Stimulated activated CD8-positive, alpha-beta memory T cell treated with anti-CD3 and anti-CD28 coated beads, Interleukin-7, amount 100 ng/mL, for 1 hour (primary cell): ENCODE measurements around the gene RNLS.

Source experiments
- DNase-seq, 2 donors: peaks; one replicate each; pipeline ENCODE4 v3.0.0-alpha.2; 2020; ENCODE audit warnings: low read depth in 2 of 2

The RNLS gene

GRCh38 chr10:88431103-88431502 lies 152.0 kb downstream of the RNLS start:
- DNase-seq: no peak

GRCh38 chr10:88428976-88429375 lies 154.1 kb downstream of the RNLS start:
- no peak for DNase-seq

- no peak for DNase-seq
These were observed 154.7 kb downstream of the RNLS start for GRCh38 chr10:88428442-88428841.

GRCh38 chr10:88427024-88427423 lies 156.1 kb downstream of the RNLS start:
- DNase-seq: no peak

DNA sequence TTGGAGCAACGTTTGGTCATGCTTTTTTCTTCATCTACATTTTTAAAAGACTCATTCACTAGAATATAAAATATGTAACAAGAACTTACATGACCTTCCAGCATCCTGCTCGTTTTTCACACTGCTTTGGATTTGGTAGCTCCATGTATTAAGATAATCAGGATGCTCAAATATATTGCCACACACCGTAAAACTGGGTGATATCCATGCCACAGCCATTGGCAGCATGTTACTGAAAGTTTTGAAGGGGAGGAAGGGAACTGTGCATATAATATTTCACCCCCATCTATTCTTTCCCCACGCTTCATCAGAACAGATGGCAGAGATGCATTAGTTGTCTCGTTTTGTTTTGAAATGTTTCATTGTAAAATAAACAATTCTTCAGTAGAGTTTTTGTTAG lies 158.2 kb downstream of the RNLS start:
- no peak for DNase-seq

DNA sequence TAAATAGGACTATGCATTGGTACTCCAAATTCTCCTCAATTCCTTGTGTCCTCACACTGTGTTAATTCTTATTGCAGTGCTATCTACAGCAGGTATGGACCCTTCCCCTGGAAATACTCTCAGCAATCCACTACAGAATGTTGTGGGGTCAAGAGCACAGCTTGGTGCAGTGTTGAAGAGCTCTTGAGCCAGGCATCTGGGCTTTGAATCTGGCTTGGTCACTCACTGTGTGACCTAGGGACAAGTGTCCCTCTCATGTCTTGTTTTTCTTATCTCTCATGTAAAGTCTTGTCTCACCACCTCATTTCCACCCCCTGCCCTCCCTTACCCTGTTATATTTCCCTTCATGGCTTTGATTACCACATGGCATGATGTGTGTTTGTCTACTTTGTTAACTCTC lies 159.4 kb downstream of the RNLS start:
- DNase-seq: no peak

- DNase-seq: no peak
These were observed 161.5 kb downstream of the RNLS start for GRCh38 chr10:88421590-88421989.

DNA sequence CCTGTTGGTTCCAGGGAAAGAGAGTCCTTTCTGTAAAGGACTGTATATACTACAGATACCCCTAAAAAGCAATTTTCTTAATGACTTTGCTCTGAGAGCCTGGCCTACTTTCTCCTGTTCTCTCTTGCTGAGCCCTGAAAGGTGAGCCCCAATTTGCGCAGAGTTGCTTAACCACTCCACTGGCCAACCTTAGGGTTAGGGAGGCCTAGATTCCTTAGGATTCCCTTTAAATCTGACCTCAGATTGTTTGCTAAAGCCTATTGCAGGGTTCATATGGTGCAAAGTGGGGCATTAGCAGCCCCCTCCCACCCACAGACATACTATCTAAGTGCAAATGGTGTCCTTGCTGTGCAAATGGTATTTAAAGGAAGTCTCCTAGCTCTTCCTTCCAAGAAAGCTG lies 164.2 kb downstream of the RNLS start:
- DNase-seq: no peak

- no peak for DNase-seq
These were observed 165.6 kb downstream of the RNLS start for GRCh38 chr10:88417387-88418030.

DNA sequence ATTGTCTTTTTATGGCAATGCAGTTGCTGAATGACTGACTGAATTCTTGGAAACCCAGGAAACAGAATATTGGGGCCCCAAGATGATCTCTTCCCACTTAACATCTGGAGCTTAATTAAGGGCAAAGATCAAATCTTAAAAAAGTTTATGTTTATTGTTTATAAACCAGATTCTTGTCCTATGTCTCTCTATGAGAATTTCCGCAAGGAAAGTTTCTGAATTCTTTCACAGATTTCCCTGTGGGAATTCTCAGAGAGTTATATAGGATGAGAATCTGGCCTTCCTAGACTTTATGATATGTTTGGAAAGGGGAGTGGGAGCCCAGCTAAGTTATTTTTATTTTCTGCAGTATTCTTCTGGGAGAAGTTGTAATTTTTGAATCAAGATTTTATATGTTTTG lies 166.3 kb downstream of the RNLS start:
- DNase-seq: no peak

DNA sequence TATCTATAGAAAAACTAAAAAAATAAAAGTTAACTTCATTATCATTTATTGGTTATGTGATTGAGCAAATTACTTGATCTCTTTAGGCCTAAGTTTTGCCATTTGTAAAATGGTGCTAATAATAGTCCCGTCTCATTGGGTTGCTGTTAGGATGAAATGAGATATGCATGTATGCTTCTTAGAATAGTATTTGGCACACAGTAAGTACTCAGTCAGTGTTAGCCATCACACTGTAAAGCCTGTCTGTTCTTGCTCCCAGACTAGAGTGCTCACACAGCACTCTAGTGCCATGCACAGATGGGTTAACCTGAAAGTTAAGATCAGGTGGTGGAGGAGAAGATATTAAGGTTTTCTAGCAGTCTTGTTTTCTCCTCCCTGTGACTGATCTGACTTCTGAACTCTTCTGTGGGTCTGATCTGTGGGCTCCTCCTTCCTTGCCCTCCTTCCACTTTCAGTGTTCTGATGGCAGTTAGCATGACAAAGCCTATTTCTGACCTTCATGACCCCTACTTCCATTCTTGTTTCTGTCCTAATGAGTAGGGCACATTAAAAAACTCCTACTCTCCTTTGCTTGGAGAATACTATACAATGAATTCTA lies 167.5 kb downstream of the RNLS start:
- DNase-seq: no peak

- DNase-seq: no peak
These were observed 169.7 kb downstream of the RNLS start for GRCh38 chr10:88413412-88413811.

DNA sequence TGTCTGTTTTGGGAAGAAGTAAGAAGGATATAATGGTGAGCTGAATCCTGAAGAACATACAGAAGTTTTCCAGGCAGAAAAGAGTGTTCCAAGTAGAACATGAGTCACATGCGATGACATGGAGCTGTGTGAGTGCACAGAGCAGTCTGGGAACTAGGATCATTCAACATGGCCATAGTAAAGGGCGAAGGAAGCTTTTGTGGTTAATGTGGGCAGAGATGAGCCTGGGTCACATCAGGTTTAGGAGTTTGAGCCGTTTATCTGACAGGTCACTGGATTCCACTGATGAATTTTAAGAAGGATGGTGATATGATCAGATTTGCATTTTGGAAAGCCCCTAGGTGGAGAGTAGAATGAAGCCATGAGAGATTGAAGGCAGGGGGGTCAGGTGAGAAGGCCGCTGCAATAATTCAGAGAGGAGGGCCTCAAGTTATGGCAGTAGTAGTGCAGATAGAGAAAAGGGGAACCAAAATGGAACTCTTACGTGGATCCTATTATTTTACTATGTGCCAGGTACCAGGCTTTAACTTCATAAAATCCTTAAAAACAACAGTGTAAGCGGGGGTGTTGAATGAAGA lies 171.3 kb downstream of the RNLS start:
- no peak for DNase-seq

GRCh38 chr10:88409824-88410223 lies 173.3 kb downstream of the RNLS start:
- no peak for DNase-seq

DNA sequence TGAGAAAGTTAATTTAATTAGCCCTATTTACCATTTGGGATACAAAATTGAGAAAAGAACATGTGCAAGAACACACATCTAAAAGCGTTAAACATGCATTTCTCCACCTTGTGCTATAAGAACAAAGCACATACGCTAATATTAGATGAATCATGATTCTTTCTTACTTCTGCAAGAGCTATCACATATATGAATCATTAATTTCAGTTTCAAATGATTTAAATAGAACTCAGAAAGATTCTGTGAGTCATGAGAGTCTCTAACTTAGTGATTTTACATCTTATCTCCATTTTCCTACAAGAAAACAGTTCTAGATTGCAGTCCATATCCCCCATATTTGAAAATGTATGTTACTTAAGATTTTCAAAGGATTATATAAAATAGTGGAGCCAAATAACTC lies 173.9 kb downstream of the RNLS start:
- DNase-seq: no peak

- no peak for DNase-seq
These were observed 175.0 kb downstream of the RNLS start for GRCh38 chr10:88408096-88408495.

- no peak for DNase-seq
These were observed 179.0 kb downstream of the RNLS start for GRCh38 chr10:88404133-88404532.

DNA sequence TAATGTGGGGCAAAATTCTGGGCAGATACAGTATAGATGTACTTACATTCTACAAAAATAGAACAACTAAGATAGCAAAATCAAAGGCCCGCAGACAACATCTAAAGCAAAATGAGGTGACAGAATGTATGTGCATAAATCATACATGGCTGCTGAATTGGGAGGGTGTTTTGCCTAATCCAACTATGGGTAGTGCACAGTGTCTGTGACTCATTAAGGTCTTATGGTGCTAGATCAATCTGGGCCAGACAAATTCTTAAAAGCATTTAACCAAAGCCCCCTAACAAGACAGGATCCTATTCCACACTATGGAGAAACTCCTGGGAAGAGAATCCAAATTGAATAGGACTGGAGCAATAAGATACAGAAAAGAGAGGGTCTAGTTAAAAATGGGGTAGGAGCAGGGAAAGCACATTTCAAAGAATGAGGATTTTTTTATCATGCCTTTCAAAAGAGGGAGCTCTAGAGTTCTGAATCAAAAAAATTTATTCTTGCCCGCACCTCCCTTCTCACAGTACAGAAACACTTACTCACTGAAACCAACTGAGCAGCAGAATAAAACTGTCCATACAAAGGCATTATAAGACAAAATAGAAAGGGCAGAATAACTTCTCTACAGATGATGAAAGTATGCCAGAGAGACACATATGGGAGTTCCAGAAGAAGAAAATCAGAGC lies 181.3 kb downstream of the RNLS start:
- DNase-seq: no peak

DNA sequence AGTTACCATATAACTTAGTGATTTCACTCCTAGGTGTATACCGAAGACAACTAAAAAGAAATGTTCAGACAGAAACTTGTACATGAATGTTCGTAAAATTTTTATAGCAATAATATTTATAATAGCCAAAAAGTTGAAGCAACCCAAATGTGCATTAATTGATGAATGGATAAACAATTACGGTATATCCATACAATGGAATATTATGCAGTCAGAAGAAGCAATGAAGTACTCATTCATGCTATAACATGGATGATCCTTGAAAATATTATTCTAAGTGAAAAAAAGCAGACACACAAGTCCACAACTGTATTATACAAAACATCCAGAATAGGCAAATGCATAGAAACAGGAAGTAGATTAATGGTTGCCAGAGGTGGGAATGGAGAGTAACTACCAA lies 183.9 kb downstream of the RNLS start:
- DNase-seq: no peak

GRCh38 chr10:88395677-88396076 lies 187.4 kb downstream of the RNLS start:
- no peak for DNase-seq

GRCh38 chr10:88392222-88392621 lies 190.9 kb downstream of the RNLS start:
- no peak for DNase-seq

GRCh38 chr10:88390041-88390440 lies 193.1 kb downstream of the RNLS start:
- DNase-seq: no peak

- no peak for DNase-seq
These were observed 193.7 kb downstream of the RNLS start for GRCh38 chr10:88389456-88389855.
